ENCODE measurements around the gene TMEM38A. TPM values are rescaled to one million over a fixed set of nuclear protein-coding genes. Genes with fewer than 3 reads are reported as not detected.

Gene TMEM38A
- total RNA-seq, 1 donor from 2014 or later: 0.75 TPM

DNA sequence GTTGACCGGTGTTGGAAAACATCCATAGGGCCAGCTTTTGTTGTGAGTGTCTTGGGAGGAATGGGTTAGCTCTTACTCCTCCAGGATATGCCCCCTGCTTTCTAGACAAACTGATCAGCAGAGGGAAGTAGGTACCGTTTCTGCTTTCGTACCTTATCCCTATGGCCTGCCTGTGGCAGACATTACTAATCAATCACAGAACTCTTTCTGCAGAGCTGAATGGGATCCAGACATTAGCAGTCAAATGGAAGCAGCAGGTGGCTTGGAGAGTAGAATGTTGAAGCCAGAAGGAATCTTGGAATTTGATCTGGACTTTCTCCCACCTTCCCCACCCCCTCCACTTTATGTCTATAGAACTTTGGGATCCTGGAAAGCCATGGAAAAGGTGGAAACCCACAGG lies 75.8 kb downstream of the TMEM38A start:
- H3K27ac ChIP-seq: no peak overlapping the region
- H3K27me3 ChIP-seq: no peaks in the 10 kb centered on the region
- no peaks in the 10 kb centered on the region for H3K36me3 ChIP-seq
- no peaks in the 10 kb centered on the region for H3K9me3 ChIP-seq
- DNase-seq (ENCODE audit: low spot score in 2 of 2): no peak
- intact Hi-C loops (cut with DNase I): no loop called here
- H3K4me3 ChIP-seq: no peak overlapping the region
- H3K4me1 ChIP-seq: peaks cover 2 to 5% of the 10 kb centered on the region in 2 donors
- TF ChIP-seq, protein P1, sequence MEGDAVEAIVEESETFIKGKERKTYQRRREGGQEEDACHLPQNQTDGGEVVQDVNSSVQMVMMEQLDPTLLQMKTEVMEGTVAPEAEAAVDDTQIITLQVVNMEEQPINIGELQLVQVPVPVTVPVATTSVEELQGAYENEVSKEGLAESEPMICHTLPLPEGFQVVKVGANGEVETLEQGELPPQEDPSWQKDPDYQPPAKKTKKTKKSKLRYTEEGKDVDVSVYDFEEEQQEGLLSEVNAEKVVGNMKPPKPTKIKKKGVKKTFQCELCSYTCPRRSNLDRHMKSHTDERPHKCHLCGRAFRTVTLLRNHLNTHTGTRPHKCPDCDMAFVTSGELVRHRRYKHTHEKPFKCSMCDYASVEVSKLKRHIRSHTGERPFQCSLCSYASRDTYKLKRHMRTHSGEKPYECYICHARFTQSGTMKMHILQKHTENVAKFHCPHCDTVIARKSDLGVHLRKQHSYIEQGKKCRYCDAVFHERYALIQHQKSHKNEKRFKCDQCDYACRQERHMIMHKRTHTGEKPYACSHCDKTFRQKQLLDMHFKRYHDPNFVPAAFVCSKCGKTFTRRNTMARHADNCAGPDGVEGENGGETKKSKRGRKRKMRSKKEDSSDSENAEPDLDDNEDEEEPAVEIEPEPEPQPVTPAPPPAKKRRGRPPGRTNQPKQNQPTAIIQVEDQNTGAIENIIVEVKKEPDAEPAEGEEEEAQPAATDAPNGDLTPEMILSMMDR (IDR thresholded peaks at IDR 0.05): no peak

DNA sequence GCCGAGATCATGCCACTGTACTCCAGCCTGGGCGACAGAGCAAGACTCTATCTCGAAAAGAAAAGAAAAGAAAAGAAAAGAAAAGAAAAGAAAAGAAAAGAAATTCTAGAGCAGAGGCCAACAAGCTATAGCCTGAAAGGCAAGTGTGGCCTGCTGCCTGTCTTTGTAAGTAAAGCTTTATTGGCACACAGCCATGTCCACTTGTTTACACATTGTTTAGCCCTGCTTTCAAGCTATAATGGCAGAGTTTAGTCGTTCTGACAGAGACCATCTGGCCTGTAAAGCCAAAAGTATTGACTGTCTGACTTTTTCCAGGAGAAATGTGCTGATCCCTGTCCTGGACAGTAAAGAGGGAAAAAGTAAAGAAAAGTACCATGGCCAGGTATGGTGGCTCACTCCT lies 77.0 kb downstream of the TMEM38A start:
- TF ChIP-seq, protein P1 (IDR thresholded peaks at IDR 0.05): no peak
- no peak for DNase-seq (ENCODE audit: low spot score in 2 of 2)
- Histone ChIP-seq H3K36me3 (no peaks in the 10 kb centered on the region), H3K9me3 (no peaks in the 10 kb centered on the region), H3K4me3 (no peak overlapping the region), H3K27me3 (no peaks in the 10 kb centered on the region), H3K4me1 (peaks cover 2 to 5% of the 10 kb centered on the region in 2 donors), H3K27ac (no peak overlapping the region)
- intact Hi-C loops (cut with DNase I): no loop called here

DNA sequence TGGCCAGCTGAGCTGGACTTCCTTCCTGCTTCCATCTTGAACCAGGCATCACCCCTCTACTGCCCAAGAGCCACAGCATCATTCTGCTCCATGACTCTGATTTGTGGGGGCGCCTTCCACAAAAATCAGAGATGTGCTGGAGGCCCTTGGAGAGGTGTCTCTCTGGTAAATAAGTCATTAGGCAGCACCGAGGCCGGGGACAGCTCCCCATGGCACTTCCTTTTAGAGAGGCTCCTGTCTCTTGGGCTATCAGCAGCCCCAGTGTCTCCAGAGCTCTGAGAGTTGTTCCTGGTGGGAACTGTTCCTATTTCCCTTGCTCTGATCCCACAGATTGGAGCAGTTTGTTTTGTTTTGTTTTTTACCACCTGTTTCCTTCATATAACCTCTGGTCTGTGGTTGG lies 78.6 kb downstream of the TMEM38A start:
- TF ChIP-seq, protein P1 (IDR thresholded peaks at IDR 0.05): no peak
- H3K4me1 ChIP-seq: peaks cover under 1% of the 10 kb centered on the region in 2 donors
- no peaks in the 10 kb centered on the region for H3K9me3 ChIP-seq
- H3K27me3 ChIP-seq: no peaks in the 10 kb centered on the region
- H3K4me3 ChIP-seq: no peak overlapping the region
- H3K36me3 ChIP-seq: no peaks in the 10 kb centered on the region
- H3K27ac ChIP-seq: no peak overlapping the region
- DNase-seq (ENCODE audit: low spot score in 2 of 2): no peak
- intact Hi-C loops (cut with DNase I): no loop called here

Other genes with a start within 250 kb of the TMEM38A start
- 52.4 TPM for gene EPS15L1, start 189.2 kb upstream of the TMEM38A start, total RNA-seq
- gene CALR3, start 165.0 kb upstream of the TMEM38A start, total RNA-seq: not detected
- 5.1 TPM for gene C19orf44, start 164.7 kb upstream of the TMEM38A start, total RNA-seq
- gene CHERP, start 118.7 kb upstream of the TMEM38A start, total RNA-seq: 13.8 TPM
- 56.3 TPM for gene SLC35E1, start 88.7 kb upstream of the TMEM38A start, total RNA-seq
- gene MED26, start 32.9 kb upstream of the TMEM38A start, total RNA-seq: 3.5 TPM
- 16.7 TPM for gene SMIM7, start 995 bp upstream of the TMEM38A start, total RNA-seq
- not detected for gene NWD1, start 58.7 kb downstream of the TMEM38A start, total RNA-seq
- gene SIN3B, start 168.3 kb downstream of the TMEM38A start, total RNA-seq: 72.3 TPM
- gene F2RL3, start 227.9 kb downstream of the TMEM38A start, total RNA-seq: 7.6 TPM